ENCODE results near the gene TNFRSF8. TPM values are rescaled to one million over a fixed set of nuclear protein-coding genes. Genes with fewer than 3 reads are reported as not detected.

The TNFRSF8 gene
- total and polyA plus RNA-seq, 2 of the 4 experiments (the other 2 are of a cell fraction): under 0.01 to 0.31 TPM

- Histone ChIP-seq H3K56ac (ENCODE audit: extremely low read depth, insufficient read depth, low read length) (no peak overlapping the region), H2AK9ac (replicated peaks; ENCODE audit: low read depth, low read length, poor library complexity) (no peak overlapping the region), H4K20me1 (ENCODE audit: insufficient read depth, low read length) (no peaks in the 10 kb centered on the region), H4K91ac (ENCODE audit: insufficient read depth, low read depth, low read length) (no peak overlapping the region), H3K4me3 (ENCODE audit: insufficient read depth, low read depth, low read length) (no peak overlapping the region), H2BK15ac (ENCODE audit: low read depth, low read length) (no peak overlapping the region), H3K4me2 (ENCODE audit: low read depth, low read length) (no peak overlapping the region), H3K9me3 (ENCODE audit: control insufficient read depth, insufficient read depth, low read length) (no peaks in the 10 kb centered on the region), H2BK120ac (ENCODE audit: low read depth, low read length) (no peak overlapping the region), H3K9ac (ENCODE audit: low read depth, low read length) (no peak overlapping the region), H3K27ac (ENCODE audit: insufficient read depth, low read length) (no peak overlapping the region), H3K18ac (ENCODE audit: low read depth, low read length) (no peak overlapping the region), H2AK5ac (ENCODE audit: low read depth, low read length) (no peak overlapping the region), H2AFZ (replicated peaks; ENCODE audit: low read length, poor library complexity) (no peak overlapping the region), H4K8ac (ENCODE audit: low read depth in 2 of 2, low read length in 2 of 2) (no peak overlapping the region), H4K5ac (ENCODE audit: low read depth, low read length) (no peak overlapping the region), H3K4me1 (ENCODE audit: control insufficient read depth, insufficient read depth, low read length) (peaks cover 5% of the 10 kb centered on the region; the same call in 1 of the 2 replicates), H3K4ac (ENCODE audit: low read depth, low read length) (no peak overlapping the region), H3K36me3 (ENCODE audit: control insufficient read depth, insufficient read depth, low read length) (no peaks in the 10 kb centered on the region), H3K23ac (ENCODE audit: low read depth, low read length) (no peak overlapping the region), H3K79me1 (ENCODE audit: low read depth in 1 of 2, low read length in 2 of 2) (no peaks in the 10 kb centered on the region), H2BK20ac (ENCODE audit: low read depth, low read length) (no peak overlapping the region), H3K27me3 (ENCODE audit: control insufficient read depth, insufficient read depth, low read length) (peaks cover 24% of the 10 kb centered on the region), H2BK5ac (ENCODE audit: low read depth, low read length, poor library complexity, severe bottlenecking) (no peak overlapping the region), H3K14ac (replicated peaks; ENCODE audit: low read depth, low read length) (no peak overlapping the region), H3K9me1 (ENCODE audit: insufficient read depth, low read length) (peaks cover 5% of the 10 kb centered on the region; the same call in 1 of the 2 replicates)
- BruUV-seq (replicated peaks): no TSS peak
- CTCF ChIA-PET: interaction anchor here (1.1 kb wide), 1 partner anchor 25 kb away, joined by 4 read pairs; no protein-coding TSS in a partner anchor
- dilution Hi-C loops (cut with HindIII; ENCODE audit: low sequenced_read_pairs, unreplicated experiment): no loop called here
- intact Hi-C loops (cut with micrococcal nuclease): no loop called here
- POLR2A ChIA-PET (ENCODE audit: unreplicated experiment): no interaction called here
- ATAC-seq (ENCODE audit: low read depth) (no peak), DNase-seq (no peak)
- TF ChIP-seq RCOR1 (IDR thresholded peaks at IDR 0.05; ENCODE audit: insufficient replicate concordance, low read length) (no peak), SMC3 (IDR thresholded peaks at IDR 0.05; ENCODE audit: low read depth, low read length) (no peak), MAFK (IDR thresholded peaks at IDR 0.05; ENCODE audit: low read depth, low read length) (no peak), BHLHE40 (IDR thresholded peaks at IDR 0.05; ENCODE audit: low read depth, low read length) (no peak), MXI1 (IDR thresholded peaks at IDR 0.05; ENCODE audit: borderline replicate concordance, low read depth, low read length) (no peak), MAZ (IDR thresholded peaks at IDR 0.05; ENCODE audit: borderline replicate concordance, low read depth, low read length) (no peak), RFX5 (IDR thresholded peaks at IDR 0.05; ENCODE audit: low read depth, low read length) (no peak), CHD1 (IDR thresholded peaks at IDR 0.05; ENCODE audit: low read depth, low read length) (no peak), ELK1 (IDR thresholded peaks at IDR 0.05; ENCODE audit: borderline replicate concordance, low read depth, low read length) (no peak), CEBPB (IDR thresholded peaks at IDR 0.05; ENCODE audit: low read depth, low read length) (no peak), FOS (IDR thresholded peaks at IDR 0.05; ENCODE audit: low read depth, low read length) (no peak), RAD21 (IDR thresholded peaks at IDR 0.05; ENCODE audit: low read length) (no peak), NFE2L2 (IDR thresholded peaks at IDR 0.05; ENCODE audit: low read depth, low read length) (no peak), POLR2A (IDR thresholded peaks at IDR 0.05; ENCODE audit: low read depth, low read length) (no peak)
- TF ChIP-seq, protein P1, sequence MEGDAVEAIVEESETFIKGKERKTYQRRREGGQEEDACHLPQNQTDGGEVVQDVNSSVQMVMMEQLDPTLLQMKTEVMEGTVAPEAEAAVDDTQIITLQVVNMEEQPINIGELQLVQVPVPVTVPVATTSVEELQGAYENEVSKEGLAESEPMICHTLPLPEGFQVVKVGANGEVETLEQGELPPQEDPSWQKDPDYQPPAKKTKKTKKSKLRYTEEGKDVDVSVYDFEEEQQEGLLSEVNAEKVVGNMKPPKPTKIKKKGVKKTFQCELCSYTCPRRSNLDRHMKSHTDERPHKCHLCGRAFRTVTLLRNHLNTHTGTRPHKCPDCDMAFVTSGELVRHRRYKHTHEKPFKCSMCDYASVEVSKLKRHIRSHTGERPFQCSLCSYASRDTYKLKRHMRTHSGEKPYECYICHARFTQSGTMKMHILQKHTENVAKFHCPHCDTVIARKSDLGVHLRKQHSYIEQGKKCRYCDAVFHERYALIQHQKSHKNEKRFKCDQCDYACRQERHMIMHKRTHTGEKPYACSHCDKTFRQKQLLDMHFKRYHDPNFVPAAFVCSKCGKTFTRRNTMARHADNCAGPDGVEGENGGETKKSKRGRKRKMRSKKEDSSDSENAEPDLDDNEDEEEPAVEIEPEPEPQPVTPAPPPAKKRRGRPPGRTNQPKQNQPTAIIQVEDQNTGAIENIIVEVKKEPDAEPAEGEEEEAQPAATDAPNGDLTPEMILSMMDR (conservative IDR thresholded peaks at IDR 0.05; ENCODE audit: low read depth, low read length): no peak
- TF ChIP-seq, protein P2, sequence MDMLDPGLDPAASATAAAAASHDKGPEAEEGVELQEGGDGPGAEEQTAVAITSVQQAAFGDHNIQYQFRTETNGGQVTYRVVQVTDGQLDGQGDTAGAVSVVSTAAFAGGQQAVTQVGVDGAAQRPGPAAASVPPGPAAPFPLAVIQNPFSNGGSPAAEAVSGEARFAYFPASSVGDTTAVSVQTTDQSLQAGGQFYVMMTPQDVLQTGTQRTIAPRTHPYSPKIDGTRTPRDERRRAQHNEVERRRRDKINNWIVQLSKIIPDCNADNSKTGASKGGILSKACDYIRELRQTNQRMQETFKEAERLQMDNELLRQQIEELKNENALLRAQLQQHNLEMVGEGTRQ (IDR thresholded peaks at IDR 0.05; ENCODE audit: low read depth, low read length): no peak
- in situ Hi-C loops (cut with MboI; ENCODE audit: low sequenced_read_pairs): no loop called here
- WGBS, 2 experiments (ENCODE audit: extremely low coverage in 2 of 2, insufficient read length in 1 of 2): no CpG with 5 or more reads among the region's 2 CpGs
Measured at GRCh38 chr1:12048372-12048771, 14.7 kb upstream of the TNFRSF8 start.

All from IMR-90 (cell line).